Astrocyte (in vitro differentiated cells and primary cell): ENCODE measurements around the gene SH2D3A. TPM values are rescaled to one million over a fixed set of nuclear protein-coding genes. Genes with fewer than 3 reads are reported as not detected.
"Not testable (repeated sequence)": the region's sequence is repeated elsewhere in the genome, so short reads cannot be mapped to it uniquely, and the experiment has no call there.

ENCODE experiments used
- DNase-seq: peaks from one replicate; pipeline ENCODE4 v3.0.0-alpha.2; 2010; ENCODE audit warnings: low read depth
- FAIRE-seq: peaks from 2 replicates; lab custom pipeline; 2011; peaks lifted over from hg19 to GRCh38; lab: Jason Lieb, UNC
- H2AFZ ChIP-seq: 2 replicates; pipeline ENCODE4 v1.6.0; 2012; ENCODE audit warnings: low read depth, low read length, inconsistent platforms
- H3K27ac ChIP-seq: 2 replicates; pipeline ENCODE4 v1.5.1; 2011; ENCODE audit warnings: low read depth, low read length, inconsistent platforms
- H3K27me3 ChIP-seq: 2 replicates; pipeline ENCODE4 v1.6.0; 2011; ENCODE audit warnings: low read length, inconsistent platforms; ENCODE audit not compliant: insufficient read depth
- H3K36me3 ChIP-seq: 2 replicates; pipeline ENCODE4 v1.5.1; 2011; ENCODE audit warnings: low read length, inconsistent platforms; ENCODE audit not compliant: insufficient read depth
- H3K4me1 ChIP-seq: 2 replicates; pipeline ENCODE4 v1.5.1; 2011; ENCODE audit warnings: low read length, inconsistent platforms; ENCODE audit not compliant: insufficient read depth
- H3K4me2 ChIP-seq: 2 replicates; pipeline ENCODE4 v1.6.0; 2012; ENCODE audit warnings: low read length, inconsistent platforms
- H3K4me3 ChIP-seq: 2 replicates; pipeline ENCODE4 v1.5.1; 2011; ENCODE audit warnings: low read depth, mild to moderate bottlenecking, low read length, inconsistent platforms; ENCODE audit not compliant: insufficient read depth
- H3K79me2 ChIP-seq: 2 replicates; pipeline ENCODE4 v1.6.0; 2012; ENCODE audit warnings: mild to moderate bottlenecking, low read length, inconsistent platforms; ENCODE audit not compliant: insufficient read depth
- H3K9ac ChIP-seq: 2 replicates; pipeline ENCODE4 v1.6.0; 2012; ENCODE audit warnings: mild to moderate bottlenecking, low read length, inconsistent platforms
- H3K9me3 ChIP-seq: 2 replicates; pipeline ENCODE4 v1.5.1; 2012; ENCODE audit warnings: low read depth, mild to moderate bottlenecking, low read length, inconsistent platforms; ENCODE audit not compliant: insufficient read depth
- H4K20me1 ChIP-seq: 2 replicates; pipeline ENCODE4 v1.6.0; 2012; ENCODE audit warnings: low read length, inconsistent platforms; ENCODE audit not compliant: insufficient read depth
- H3K27ac Mint-ChIP-seq: one replicate; pipeline ENCODE4 v1.8.0; 2021; ENCODE audit warnings: mild to moderate bottlenecking, mixed read lengths; ENCODE audit not compliant: unreplicated experiment
- H3K27me3 Mint-ChIP-seq: one replicate; pipeline ENCODE4 v1.8.0; 2021; ENCODE audit warnings: low read depth, mixed read lengths; ENCODE audit not compliant: unreplicated experiment
- H3K36me3 Mint-ChIP-seq: one replicate; pipeline ENCODE4 v1.8.0; 2021; ENCODE audit warnings: low read depth, mixed read lengths; ENCODE audit not compliant: unreplicated experiment
- H3K4me1 Mint-ChIP-seq: one replicate; pipeline ENCODE4 v1.8.0; 2021; ENCODE audit warnings: low read depth, mixed read lengths; ENCODE audit not compliant: unreplicated experiment
- H3K4me3 Mint-ChIP-seq: one replicate; pipeline ENCODE4 v1.8.0; 2021; ENCODE audit warnings: mild to moderate bottlenecking, moderate library complexity, mixed read lengths; ENCODE audit not compliant: unreplicated experiment
- H3K9me3 Mint-ChIP-seq: one replicate; pipeline ENCODE4 v1.8.0; 2021; ENCODE audit warnings: mild to moderate bottlenecking, mixed read lengths; ENCODE audit not compliant: unreplicated experiment
- CTCF ChIP-seq: IDR thresholded peaks from 2 replicates; pipeline ENCODE4 v1.5.1; 2011; ENCODE audit warnings: low read depth, mild to moderate bottlenecking, inconsistent platforms, low read length, moderate library complexity; ENCODE audit not compliant: insufficient read depth
- EZH2 ChIP-seq: IDR thresholded peaks from 2 replicates; pipeline ENCODE4 v1.6.1; 2012; ENCODE audit warnings: mild to moderate bottlenecking, low read length, inconsistent platforms; ENCODE audit not compliant: insufficient read depth
- total RNA-seq: library from RNA; stranded (reverse); gene quantifications from 2 replicates; pipeline ENCODE4 v1.2.1, GENCODE V29; 2021

Gene SH2D3A
- total RNA-seq, 1 donor from 2014 or later, result 2.6 TPM

GRCh38 chr19:6801485-6802086, 34.4 kb upstream of the SH2D3A start:
- Histone ChIP-seq H3K27ac (no peak overlapping the region), H3K9me3 (no peaks in the 10 kb centered on the region), H3K9ac (no peak overlapping the region), H4K20me1 (no peaks in the 10 kb centered on the region), H3K4me3 (no peak overlapping the region), H3K36me3 (no peaks in the 10 kb centered on the region), H3K4me1 (peaks cover 5% of the 10 kb centered on the region), H3K79me2 (no peaks in the 10 kb centered on the region), H2AFZ (peak overlapping the region; percentile 49), H3K4me2 (peak overlapping the region; percentile 59), H3K27me3 (no peaks in the 10 kb centered on the region)
- Mint-ChIP-seq H3K4me1 (no peaks in the 10 kb centered on the region), H3K27me3 (no peaks in the 10 kb centered on the region), H3K4me3 (no peak overlapping the region), H3K27ac (no peak overlapping the region), H3K9me3 (peaks cover 22% of the 10 kb centered on the region), H3K36me3 (no peaks in the 10 kb centered on the region)
- FAIRE-seq (no peak), DNase-seq (peak; percentile 1)
- no peak for TF ChIP-seq CTCF
- TF ChIP-seq EZH2, result no peak

- Mint-ChIP-seq H3K27ac (no peak overlapping the region), H3K4me3 (no peak overlapping the region), H3K4me1 (no peaks in the 10 kb centered on the region), H3K27me3 (no peaks in the 10 kb centered on the region), H3K9me3 (peaks cover 19% of the 10 kb centered on the region), H3K36me3 (no peaks in the 10 kb centered on the region)
- Histone ChIP-seq H2AFZ (peak overlapping the region; percentile 49), H3K79me2 (no peaks in the 10 kb centered on the region), H3K9ac (no peak overlapping the region), H4K20me1 (no peaks in the 10 kb centered on the region), H3K27me3 (no peaks in the 10 kb centered on the region), H3K4me3 (no peak overlapping the region), H3K4me2 (peak overlapping the region; percentile 59), H3K4me1 (peaks cover 5% of the 10 kb centered on the region), H3K9me3 (no peaks in the 10 kb centered on the region), H3K27ac (no peak overlapping the region), H3K36me3 (no peaks in the 10 kb centered on the region)
- no peak for FAIRE-seq
- DNase-seq, result peak; percentile 84
- TF ChIP-seq CTCF, result no peak
- TF ChIP-seq EZH2, result no peak
Observed at GRCh38 chr19:6800991-6801484, 33.8 kb upstream of the SH2D3A start.

GRCh38 chr19:6800160-6800790, 33.0 kb upstream of the SH2D3A start:
- not testable (repeated sequence) for FAIRE-seq, H3K4me1 ChIP-seq, H3K4me3 Mint-ChIP-seq, H2AFZ ChIP-seq, H3K4me2 ChIP-seq, H3K9ac ChIP-seq, H3K36me3 Mint-ChIP-seq, H3K4me3 ChIP-seq, H4K20me1 ChIP-seq, DNase-seq, H3K27ac ChIP-seq, H3K27me3 Mint-ChIP-seq, H3K4me1 Mint-ChIP-seq, H3K9me3 ChIP-seq, H3K36me3 ChIP-seq, H3K27me3 ChIP-seq, H3K27ac Mint-ChIP-seq, H3K79me2 ChIP-seq
- peaks cover 21% of the 10 kb centered on the region for H3K9me3 Mint-ChIP-seq
